HepG2 (cell line): ENCODE data around the gene PODN. TPM values are rescaled to one million over a fixed set of nuclear protein-coding genes. Genes with fewer than 3 reads are reported as not detected.

ENCODE experiments used
- ATAC-seq: fragments of 200-7000 bp; cut with Tn5 transposase; 3 replicates; pipeline ENCODE4 v1.9.1; 2020; ENCODE audit warnings: mild to moderate bottlenecking, moderate library complexity
- BruUV-seq: library from RNA; stranded (reverse); fragments of 400-500 nt; replicated peaks from 2 replicates; lab custom pipeline; 2021; lab: Mats Ljungman, UMichigan
- CTCF ChIA-PET: fragments of 300-600 bp; formaldehyde crosslinking; extraction: SDS; loops from one replicate; lab custom pipeline; 2021; ENCODE audit warnings: low total read pairs, inconsistent platforms, low intra/inter-chr PET ratio; lab: Yijun Ruan, JAX
- POLR2A ChIA-PET: fragments of 350-600 bp; sonication (Branson Sonifier 250); formaldehyde crosslinking; loops from one replicate; lab custom pipeline; 2020; ENCODE audit warnings: antibody characterized with exemption, inconsistent platforms; lab: Yijun Ruan, JAX
- DNase-seq: peaks from one replicate; pipeline ENCODE4 v3.0.0-alpha.2; 2015; ENCODE audit warnings: low spot score
- FAIRE-seq: peaks from 3 replicates; lab custom pipeline; 2011; peaks lifted over from hg19 to GRCh38; lab: Jason Lieb, UNC
- H2AFZ ChIP-seq: one replicate; pipeline ENCODE4 v1.6.1; 2011; ENCODE audit warnings: low read length, inconsistent platforms
- H3K27ac ChIP-seq: fragments of 300-600 bp; 3 replicates; pipeline ENCODE4 v1.8.0; 2011; ENCODE audit warnings: mixed run types, mild to moderate bottlenecking, mixed read lengths, low read length, inconsistent platforms; ENCODE audit not compliant: insufficient read depth; ENCODE audit errors: extremely low read length
- H3K27me3 ChIP-seq, 2 experiments: fragments of 200-600 bp in 1 of 2; 2 replicates in 1 of 2; 3 replicates in 1 of 2; pipeline versions ENCODE4 v1.6.0 to v1.8.0; 2011; ENCODE audit warnings: low read length in 2 of 2, mild to moderate bottlenecking in 2 of 2, moderate library complexity in 2 of 2, inconsistent platforms in 1 of 2; ENCODE audit not compliant: insufficient read depth in 2 of 2, control insufficient read depth in 1 of 2
- H3K36me3 ChIP-seq, 2 experiments: fragments of 200-600 bp in 1 of 2; replicated peaks in 1 of 2; 2 replicates in 1 of 2; 3 replicates in 1 of 2; pipeline versions ENCODE4 v1.5.1 to v1.8.0; 2011; ENCODE audit warnings: low read length in 2 of 2, inconsistent platforms in 1 of 2; ENCODE audit not compliant: insufficient read depth in 2 of 2, control insufficient read depth in 1 of 2
- H3K4me1 ChIP-seq: 2 replicates; pipeline ENCODE4 v1.5.1; 2012; ENCODE audit warnings: low read length, inconsistent platforms; ENCODE audit not compliant: insufficient read depth
- H3K4me2 ChIP-seq: 2 replicates; pipeline ENCODE4 v1.6.0; 2011; ENCODE audit warnings: low read depth, low read length, inconsistent platforms
- H3K4me3 ChIP-seq, 3 experiments: fragments of 200-600 bp in 1 of 3; sonication (generic), shearing (Covaris generic) in 1 of 3; replicated peaks in 1 of 3; 2 replicates each; pipeline ENCODE4 v1.5.1; 2011 to 2016; ENCODE audit warnings: low read length in 3 of 3, inconsistent platforms in 2 of 3, low read depth in 2 of 3, mild to moderate bottlenecking in 2 of 3, control low read depth in 1 of 3, mixed read lengths in 1 of 3; ENCODE audit not compliant: insufficient read depth in 1 of 3
- H3K79me2 ChIP-seq: one replicate; pipeline ENCODE4 v1.6.1; 2011; ENCODE audit warnings: low read length, inconsistent platforms; ENCODE audit not compliant: insufficient read depth
- H3K9ac ChIP-seq: 2 replicates; pipeline ENCODE4 v1.6.0; 2011; ENCODE audit warnings: mild to moderate bottlenecking, low read depth, low read length, inconsistent platforms; ENCODE audit not compliant: insufficient read depth
- H3K9me3 ChIP-seq: 2 replicates; pipeline ENCODE4 v1.5.1; 2012; ENCODE audit warnings: mild to moderate bottlenecking, low read length
- H4K20me1 ChIP-seq: 2 replicates; pipeline ENCODE4 v1.6.0; 2011; ENCODE audit warnings: inconsistent platforms, mild to moderate bottlenecking, low read length, moderate library complexity; ENCODE audit not compliant: insufficient read depth
- ARID4A ChIP-seq: sonication (generic); formaldehyde crosslinking; IDR thresholded peaks from 2 replicates; pipeline ENCODE4 v1.5.0; 2020; ENCODE audit warnings: mild to moderate bottlenecking, missing genetic modification reagents, borderline replicate concordance
- CEBPZ ChIP-seq: IDR thresholded peaks from 2 replicates; pipeline ENCODE4 v1.6.1; 2012; ENCODE audit warnings: low read length, improper control_type of control experiment
- CREB3 ChIP-seq: sonication (generic); formaldehyde crosslinking; IDR thresholded peaks from 2 replicates; pipeline ENCODE4 v1.5.0; 2020; ENCODE audit warnings: missing genetic modification reagents
- DR1 ChIP-seq: sonication (generic); formaldehyde crosslinking; IDR thresholded peaks from 2 replicates; pipeline ENCODE4 v1.8.0; 2021; ENCODE audit warnings: mild to moderate bottlenecking, missing genetic modification reagents, inconsistent platforms
- HES4 ChIP-seq: sonication (generic); formaldehyde crosslinking; IDR thresholded peaks from 2 replicates; pipeline ENCODE4 v1.9.0; 2021; ENCODE audit warnings: mild to moderate bottlenecking, missing genetic modification reagents, borderline replicate concordance
- HOXA5 ChIP-seq: sonication (generic); formaldehyde crosslinking; IDR thresholded peaks from 2 replicates; pipeline ENCODE4 v1.4.0; 2020; ENCODE audit warnings: missing genetic modification reagents
- PITX1 ChIP-seq: sonication (generic); formaldehyde crosslinking; IDR thresholded peaks from 2 replicates; pipeline ENCODE4 v1.5.1; 2020; ENCODE audit warnings: mild to moderate bottlenecking, missing genetic modification reagents
- STAG1 ChIP-seq: sonication (generic); formaldehyde crosslinking; IDR thresholded peaks from 2 replicates; pipeline ENCODE4 v1.4.0; 2020; ENCODE audit warnings: missing genetic modification reagents
- TCF12 ChIP-seq, 2 experiments: fragments of 450-650 bp in 1 of 2; sonication (generic) in 1 of 2; formaldehyde crosslinking in 1 of 2; IDR thresholded peaks; 2 replicates each; pipeline versions ENCODE4 v1.6.1 to v1.8.0; 2017 to 2022; ENCODE audit warnings: antibody characterized with exemption in 1 of 2, mild to moderate bottlenecking in 1 of 2, missing genetic modification reagents in 1 of 2, moderate library complexity in 1 of 2
- TSC22D2 ChIP-seq: sonication (generic); formaldehyde crosslinking; IDR thresholded peaks from 2 replicates; pipeline ENCODE4 v1.5.1; 2020; ENCODE audit warnings: missing genetic modification reagents, mild to moderate bottlenecking, borderline replicate concordance
- ZBTB42 ChIP-seq: sonication (generic); formaldehyde crosslinking; IDR thresholded peaks from 2 replicates; pipeline ENCODE4 v1.5.0; 2020; ENCODE audit warnings: mild to moderate bottlenecking, missing genetic modification reagents
- ZNF160 ChIP-seq: sonication (generic); formaldehyde crosslinking; IDR thresholded peaks from 2 replicates; pipeline ENCODE4 v1.8.0; 2022; ENCODE audit warnings: mild to moderate bottlenecking, inconsistent platforms, missing genetic modification reagents
- ZNF576 ChIP-seq: sonication (generic); formaldehyde crosslinking; IDR thresholded peaks from 2 replicates; pipeline ENCODE4 v1.4.0; 2020; ENCODE audit warnings: mild to moderate bottlenecking, missing genetic modification reagents
- WGBS: methylation state at CpG from one replicate; pipeline ENCODE4 v1.1.6; 2017; ENCODE audit warnings: low lambda C conversion rate; 5-methylcytosine and 5-hydroxymethylcytosine counted together
- in situ Hi-C: cut with HindIII; loops from 2 replicates; pipeline ENCODE4 v1.10.0; 2017; ENCODE audit warnings: low pct_unique_long_range_greater_than_20kb; ENCODE audit not compliant: extremely low pct_ligation_motif_present
- intact Hi-C: fragments of 100-400 bp; cut with micrococcal nuclease; formaldehyde crosslinking; loops from one replicate; pipeline ENCODE4 v1.10.0; 2022; ENCODE audit not compliant: unreplicated experiment
- polyA plus RNA-seq, 8 experiments: library from polyadenylated mRNA; depleted of rRNA in 3 of 8; stranded (reverse) in 7 of 8; unstranded in 1 of 8; fragments of >200 nt; fragmentation: Illumina TruSeq in 4 of 8; extraction: Trizol in 4 of 8; gene quantifications; 2 replicates each; pipeline versions ENCODE4 v1.2.1 to v1.2.3, GENCODE V29; 2011 to 2016; ENCODE audit warnings: low read depth in 4 of 8, missing spikeins in 1 of 8, mixed read lengths in 1 of 8; ENCODE audit not compliant: insufficient read depth in 1 of 8
- total RNA-seq, 5 experiments: library from RNA; depleted of rRNA; stranded (reverse); fragments of >200 nt; fragmentation: Illumina TruSeq; extraction: Trizol; gene quantifications; 2 replicates each; pipeline ENCODE4 v1.2.3, GENCODE V29; 2016; ENCODE audit warnings: low read depth in 1 of 5
- TF ChIP-seq, protein P1 (sequence below): IDR thresholded peaks from 2 replicates; pipeline ENCODE4 v1.6.1; 2016; ENCODE audit warnings: low read depth, control low read depth

Gene PODN
- total and polyA plus RNA-seq, 2 of the 13 experiments (the other 11 are each of a cell fraction or from before 2014, with no cell fraction given), result 0.13 TPM; not detected in 1

DNA sequence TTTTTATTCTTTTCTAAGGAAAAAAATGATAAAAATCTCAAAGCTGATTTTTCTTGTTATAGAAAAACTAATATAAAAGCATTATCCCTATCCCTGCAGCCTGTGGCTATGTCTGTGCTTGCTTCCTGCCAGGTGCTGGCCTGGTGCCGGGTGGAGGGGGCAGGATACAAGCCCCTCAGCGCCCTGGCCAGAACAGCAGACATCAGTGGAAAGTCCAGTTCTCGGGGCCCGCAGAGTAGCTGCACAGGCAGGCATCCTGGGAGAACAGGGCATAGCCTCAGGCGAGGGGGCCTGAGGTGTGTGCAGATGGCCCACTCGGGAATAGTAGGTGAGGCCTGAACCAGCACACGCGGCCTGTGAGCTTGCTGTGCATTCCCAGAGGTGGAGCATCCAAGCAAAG lies 23.4 kb downstream of the PODN start:
- Histone ChIP-seq H4K20me1 (no peaks in the 10 kb centered on the region), H3K4me2 (no peak overlapping the region), H3K27ac (no peak overlapping the region), H3K4me3 (no peak overlapping the region), H2AFZ (no peak overlapping the region), H3K9me3 (no peaks in the 10 kb centered on the region), H3K79me2 (no peaks in the 10 kb centered on the region), H3K27me3 (peaks cover 21 to 66% of the 10 kb centered on the region in 2 experiments), H3K4me1 (peaks cover 64% of the 10 kb centered on the region), H3K36me3 (no peaks in the 10 kb centered on the region), H3K9ac (no peak overlapping the region)
- POLR2A ChIA-PET, result no interaction called here
- no TSS peak for BruUV-seq
- CTCF ChIA-PET, result no interaction called here
- DNase-seq, result no peak
- no peak for ATAC-seq
- in situ Hi-C loops (no loop called here), intact Hi-C loops (loop anchor here (5.0 to 10.0 kb wide), 2 partner anchors 37 to 99 kb away; no protein-coding TSS in a partner anchor)
- FAIRE-seq, result no peak
- 27% methylated on average over 8 of the region's 8 CpGs for WGBS
- TF ChIP-seq ZBTB42 (CRISPR knock-in tag) (no peak), DR1 (CRISPR knock-in tag) (no peak), HOXA5 (CRISPR knock-in tag) (no peak), ZNF160 (no peak), TSC22D2 (no peak), ZNF576 (CRISPR knock-in tag) (no peak), STAG1 (no peak), PITX1 (CRISPR knock-in tag) (no peak), ARID4A (no peak), TCF12 (IDR thresholded peaks at IDR 0.05) (no peak), TCF12 (CRISPR knock-in tag; IDR thresholded peaks at IDR 0.05) (no peak), CREB3 (CRISPR knock-in tag) (no peak), CEBPZ (no peak), HES4 (no peak)
- TF ChIP-seq, protein P1, sequence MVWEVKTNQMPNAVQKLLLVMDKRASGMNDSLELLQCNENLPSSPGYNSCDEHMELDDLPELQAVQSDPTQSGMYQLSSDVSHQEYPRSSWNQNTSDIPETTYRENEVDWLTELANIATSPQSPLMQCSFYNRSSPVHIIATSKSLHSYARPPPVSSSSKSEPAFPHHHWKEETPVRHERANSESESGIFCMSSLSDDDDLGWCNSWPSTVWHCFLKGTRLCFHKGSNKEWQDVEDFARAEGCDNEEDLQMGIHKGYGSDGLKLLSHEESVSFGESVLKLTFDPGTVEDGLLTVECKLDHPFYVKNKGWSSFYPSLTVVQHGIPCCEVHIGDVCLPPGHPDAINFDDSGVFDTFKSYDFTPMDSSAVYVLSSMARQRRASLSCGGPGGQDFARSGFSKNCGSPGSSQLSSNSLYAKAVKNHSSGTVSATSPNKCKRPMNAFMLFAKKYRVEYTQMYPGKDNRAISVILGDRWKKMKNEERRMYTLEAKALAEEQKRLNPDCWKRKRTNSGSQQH (CRISPR knock-in tag), result no peak
